ENCODE measurements around the gene LIN7C.

LIN7C gene

DNA sequence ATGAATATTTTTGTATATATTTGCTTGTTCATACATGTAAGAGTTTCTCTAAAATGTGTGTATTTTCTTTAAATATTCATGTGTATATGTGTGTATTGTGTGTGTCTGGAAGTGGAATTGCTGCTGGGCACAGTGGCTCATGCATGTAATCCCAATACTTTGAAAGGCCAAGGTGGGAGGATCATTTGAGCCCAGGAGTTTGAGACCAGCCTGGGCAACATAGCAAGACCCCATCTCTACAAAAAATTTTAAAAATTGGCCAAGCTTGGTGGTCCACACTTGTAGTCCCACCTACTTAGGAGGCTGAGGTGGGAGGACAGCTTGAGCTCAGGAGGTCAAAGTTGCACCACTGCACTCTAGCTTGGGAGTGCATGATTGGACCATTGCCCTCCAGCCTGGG is 29.3 kb downstream of the LIN7C start:
- CTCF ChIA-PET = interaction anchor here (5.8 kb wide), 1 partner anchor 9 kb away, joined by 42 read pairs; no protein-coding TSS in a partner anchor
- TF ChIP-seq, protein P1, sequence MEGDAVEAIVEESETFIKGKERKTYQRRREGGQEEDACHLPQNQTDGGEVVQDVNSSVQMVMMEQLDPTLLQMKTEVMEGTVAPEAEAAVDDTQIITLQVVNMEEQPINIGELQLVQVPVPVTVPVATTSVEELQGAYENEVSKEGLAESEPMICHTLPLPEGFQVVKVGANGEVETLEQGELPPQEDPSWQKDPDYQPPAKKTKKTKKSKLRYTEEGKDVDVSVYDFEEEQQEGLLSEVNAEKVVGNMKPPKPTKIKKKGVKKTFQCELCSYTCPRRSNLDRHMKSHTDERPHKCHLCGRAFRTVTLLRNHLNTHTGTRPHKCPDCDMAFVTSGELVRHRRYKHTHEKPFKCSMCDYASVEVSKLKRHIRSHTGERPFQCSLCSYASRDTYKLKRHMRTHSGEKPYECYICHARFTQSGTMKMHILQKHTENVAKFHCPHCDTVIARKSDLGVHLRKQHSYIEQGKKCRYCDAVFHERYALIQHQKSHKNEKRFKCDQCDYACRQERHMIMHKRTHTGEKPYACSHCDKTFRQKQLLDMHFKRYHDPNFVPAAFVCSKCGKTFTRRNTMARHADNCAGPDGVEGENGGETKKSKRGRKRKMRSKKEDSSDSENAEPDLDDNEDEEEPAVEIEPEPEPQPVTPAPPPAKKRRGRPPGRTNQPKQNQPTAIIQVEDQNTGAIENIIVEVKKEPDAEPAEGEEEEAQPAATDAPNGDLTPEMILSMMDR (IDR thresholded peaks at IDR 0.05; ENCODE audit: control extremely low read depth, extremely low read depth, low read depth, missing control alignments) = no peak
- POLR2A ChIA-PET = no interaction called here
- no peak for DNase-seq (ENCODE audit: extremely low spot score)

GRCh38 chr11:27475622-27476021 is 30.9 kb downstream of the LIN7C start:
- ChIA-PET POLR2A (no interaction called here), CTCF (interaction anchor here (1.1 to 5.8 kb wide), 3 partner anchors 11 to 290 kb away, joined by 3 to 42 read pairs (median 4); no protein-coding TSS in a partner anchor)
- TF ChIP-seq, protein P1 (IDR thresholded peaks at IDR 0.05; ENCODE audit: control extremely low read depth, extremely low read depth, low read depth, missing control alignments) = no peak
- no peak for DNase-seq (ENCODE audit: extremely low spot score)

DNA sequence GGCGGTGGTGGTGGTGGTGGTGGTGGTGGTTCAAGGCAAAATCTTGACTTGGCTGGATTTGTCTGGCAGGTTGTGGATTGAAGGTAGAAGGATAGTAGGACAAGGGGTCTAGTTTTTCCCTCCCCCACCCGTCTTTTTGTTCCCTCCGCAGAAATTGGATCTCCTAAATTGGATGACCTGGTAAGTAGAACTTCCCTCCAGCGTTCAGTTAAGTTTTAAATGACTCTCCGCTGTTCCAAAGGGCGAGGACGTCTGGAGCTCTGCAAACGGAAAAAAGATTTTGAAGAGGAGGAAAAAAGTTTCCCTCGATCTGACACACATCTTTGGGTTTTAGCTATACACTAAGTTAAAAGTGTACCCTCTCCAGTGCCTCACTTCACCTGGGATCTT is 33.6 kb downstream of the LIN7C start:
- TF ChIP-seq, protein P1 (IDR thresholded peaks at IDR 0.05; ENCODE audit: control extremely low read depth, extremely low read depth, low read depth, missing control alignments) = no peak
- no peak for DNase-seq (ENCODE audit: extremely low spot score)
- POLR2A ChIA-PET = no interaction called here
- CTCF ChIA-PET = interaction anchor here (1.5 to 5.8 kb wide), 3 partner anchors 10 to 26 kb away, joined by 3 to 42 read pairs (median 4); no protein-coding TSS in a partner anchor

DNA sequence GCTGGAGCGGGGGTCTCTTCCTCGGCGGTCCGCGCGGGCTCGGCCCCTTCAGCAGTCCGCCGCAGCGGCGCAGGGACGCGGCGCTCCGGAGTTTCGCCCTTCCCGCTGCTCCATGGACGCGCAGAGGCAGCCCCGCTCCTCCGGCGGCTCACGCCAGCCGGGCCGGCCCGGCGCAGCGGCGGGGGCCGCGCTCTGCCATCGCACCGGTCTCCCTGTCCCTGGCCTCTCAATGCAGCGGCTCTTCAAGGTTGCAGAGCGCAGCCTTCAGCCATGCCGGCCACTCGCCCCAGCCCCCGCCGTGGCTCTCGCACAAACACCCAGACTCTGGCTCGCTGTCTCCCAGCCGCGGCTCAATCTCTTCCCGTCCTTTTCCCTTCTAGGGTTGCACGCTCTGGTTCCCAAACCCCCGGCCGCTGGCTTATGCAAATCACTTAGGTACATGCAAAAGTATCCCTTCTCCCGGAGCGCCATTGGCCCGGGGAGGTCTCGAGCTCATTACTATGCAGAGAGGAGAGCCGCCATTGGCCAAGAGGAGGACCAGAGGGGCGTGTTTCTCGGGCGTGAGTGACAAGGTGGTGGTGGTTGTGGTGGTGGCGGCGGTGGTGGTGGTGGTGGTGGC is 34.1 kb downstream of the LIN7C start, which contains the start of gene LGR4:
TSS of gene LGR4 (minus strand) at position 393 of the 619 bp plus-strand sequence. CDS start 488 bp downstream, outside the sequence.
- TF ChIP-seq, protein P1 (IDR thresholded peaks at IDR 0.05; ENCODE audit: control extremely low read depth, extremely low read depth, low read depth, missing control alignments) = no peak
- ChIA-PET CTCF (interaction anchor here (1.0 to 5.8 kb wide), 4 partner anchors 11 to 26 kb away, joined by 3 to 42 read pairs (median 4); no protein-coding TSS in a partner anchor), POLR2A (no interaction called here)
- peak; percentile 66 for DNase-seq (ENCODE audit: extremely low spot score)

DNA sequence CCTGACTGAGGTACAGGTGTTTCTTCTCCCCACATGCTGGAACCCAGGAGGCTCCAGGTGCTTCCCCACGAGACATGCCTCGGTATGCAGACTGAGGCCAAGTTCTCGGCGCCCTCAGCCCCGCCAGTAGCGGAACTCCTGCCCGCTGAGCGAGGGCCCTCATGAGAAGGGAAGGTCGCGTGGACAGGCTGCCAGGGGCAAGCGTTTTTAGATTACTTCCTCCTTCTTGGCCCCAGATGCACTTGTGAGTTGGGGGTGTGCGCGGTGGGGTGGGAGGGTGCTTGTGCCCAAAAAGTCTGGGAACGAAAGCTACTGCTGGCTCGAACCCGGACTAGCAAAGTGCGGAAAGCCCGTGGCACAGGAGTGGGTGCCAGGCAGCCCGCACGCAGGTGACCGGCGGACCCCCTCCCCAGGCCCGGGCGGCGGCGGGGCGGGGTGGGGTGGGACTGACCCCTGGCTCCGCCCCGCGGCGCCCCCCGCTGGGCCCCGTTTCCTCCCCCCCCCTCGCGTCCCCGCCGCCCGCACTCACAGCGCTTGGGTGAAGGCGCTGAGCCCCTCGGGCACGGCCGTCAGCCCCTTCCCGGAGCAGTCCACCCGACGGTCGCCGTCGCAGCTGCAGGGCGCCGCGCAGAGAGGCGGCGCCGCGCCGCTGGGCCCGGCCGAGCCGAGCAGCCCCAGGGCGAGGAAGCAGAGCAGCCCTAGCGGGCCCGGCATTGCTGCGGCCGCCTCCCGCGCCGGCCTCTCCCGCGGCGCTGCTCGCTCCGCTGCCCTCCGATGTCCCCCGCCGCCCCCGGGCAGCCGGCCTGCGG is 34.8 kb downstream of the LIN7C start:
- TF ChIP-seq, protein P1 (IDR thresholded peaks at IDR 0.05; ENCODE audit: control extremely low read depth, extremely low read depth, low read depth, missing control alignments) = no peak
- ChIA-PET POLR2A (no interaction called here), CTCF (interaction anchor here (0.8 to 5.8 kb wide), 4 partner anchors 11 to 27 kb away, joined by 3 to 42 read pairs (median 4); no protein-coding TSS in a partner anchor)
- DNase-seq (ENCODE audit: extremely low spot score) = peak; percentile 37

DNA sequence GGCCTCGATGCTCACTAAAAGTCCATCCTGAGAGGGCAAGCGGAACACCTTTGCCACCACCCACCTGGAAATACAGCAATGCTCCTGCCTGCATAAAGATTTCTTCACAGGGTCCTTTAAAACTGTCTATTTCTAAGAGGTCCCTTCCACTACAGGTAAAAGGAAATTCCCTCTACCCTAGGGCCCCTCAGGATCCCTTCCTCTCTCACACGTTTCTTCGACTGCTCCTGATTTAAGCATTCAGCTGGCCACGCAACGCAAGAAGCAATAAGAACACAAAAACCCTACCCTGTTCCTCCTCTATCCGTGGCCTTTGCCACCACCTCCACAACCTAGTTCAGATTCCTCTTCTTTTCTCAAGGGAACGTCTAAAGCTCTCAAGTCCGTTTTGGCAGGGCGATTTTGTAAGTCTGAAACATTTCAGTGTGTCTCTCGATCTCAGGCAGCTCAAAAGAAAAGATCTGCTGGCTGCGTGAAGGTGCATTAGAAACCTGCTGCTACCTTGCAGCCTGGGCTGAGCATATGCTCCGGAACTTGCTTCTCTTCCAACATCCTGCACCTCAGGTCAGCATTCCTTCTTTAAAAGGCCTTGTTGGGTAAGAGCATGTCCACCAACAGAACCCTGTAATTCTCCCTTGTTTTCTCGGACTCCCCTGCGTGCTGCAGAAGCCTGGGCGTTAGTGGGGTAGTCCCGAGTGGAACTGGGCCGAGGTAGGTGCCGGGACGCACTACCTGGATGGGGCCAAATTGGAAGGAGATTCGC is 35.6 kb downstream of the LIN7C start:
- ChIA-PET CTCF (interaction anchor here (0.8 kb wide), 1 partner anchor 10 kb away, joined by 3 read pairs; no protein-coding TSS in a partner anchor), POLR2A (no interaction called here)
- DNase-seq (ENCODE audit: extremely low spot score) = no peak
- TF ChIP-seq, protein P1 (IDR thresholded peaks at IDR 0.05; ENCODE audit: control extremely low read depth, extremely low read depth, low read depth, missing control alignments) = no peak

Measured in GM10248 (cell line).